ENCODE data around the gene LPP.

Gene LPP

GRCh38 chr3:188663839-188664238 is 509.9 kb downstream of the LPP start:
- Histone ChIP-seq H3K4me1 (ENCODE audit: control insufficient read depth, insufficient read depth, low read length) (peaks cover 31% of the 10 kb centered on the region), H3K9me3 (ENCODE audit: control insufficient read depth, low read length) (no peaks in the 10 kb centered on the region), H3K9ac (ENCODE audit: low read length) (no peak overlapping the region), H3K27me3 (replicated peaks; ENCODE audit: control insufficient read depth, insufficient read depth, low read length) (no peaks in the 10 kb centered on the region), H3K36me3 (ENCODE audit: control insufficient read depth, insufficient read depth, low read length, severe bottlenecking) (no peaks in the 10 kb centered on the region), H3K4me3 (ENCODE audit: low read length) (no peak overlapping the region)
- no peak for DNase-seq (ENCODE audit: low read depth)

DNA sequence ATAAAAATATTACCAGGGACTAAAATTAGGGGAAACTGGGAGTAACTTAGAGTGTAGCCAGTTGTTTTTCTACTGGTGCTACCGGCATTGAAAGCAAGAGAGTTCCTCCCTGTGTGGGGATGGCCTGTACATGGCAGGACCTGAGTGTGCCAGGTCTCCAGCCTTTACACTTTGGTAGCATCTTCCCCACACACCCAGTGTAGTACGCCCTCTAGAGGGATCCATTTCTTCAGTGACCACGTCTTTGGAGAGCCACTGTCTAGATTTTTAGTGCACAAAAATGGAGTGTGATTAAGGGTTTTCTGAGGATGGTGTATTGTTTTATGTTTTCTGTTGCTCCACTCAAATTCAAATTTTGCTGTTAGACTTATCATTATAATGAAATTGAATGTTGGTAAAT is 510.8 kb downstream of the LPP start:
- Histone ChIP-seq H3K9ac (ENCODE audit: low read length) (no peak overlapping the region), H3K4me3 (ENCODE audit: low read length) (no peak overlapping the region), H3K9me3 (ENCODE audit: control insufficient read depth, low read length) (no peaks in the 10 kb centered on the region), H3K27me3 (replicated peaks; ENCODE audit: control insufficient read depth, insufficient read depth, low read length) (no peaks in the 10 kb centered on the region), H3K36me3 (ENCODE audit: control insufficient read depth, insufficient read depth, low read length, severe bottlenecking) (no peaks in the 10 kb centered on the region), H3K4me1 (ENCODE audit: control insufficient read depth, insufficient read depth, low read length) (peaks cover 25% of the 10 kb centered on the region)
- DNase-seq (ENCODE audit: low read depth), result no peak

DNA sequence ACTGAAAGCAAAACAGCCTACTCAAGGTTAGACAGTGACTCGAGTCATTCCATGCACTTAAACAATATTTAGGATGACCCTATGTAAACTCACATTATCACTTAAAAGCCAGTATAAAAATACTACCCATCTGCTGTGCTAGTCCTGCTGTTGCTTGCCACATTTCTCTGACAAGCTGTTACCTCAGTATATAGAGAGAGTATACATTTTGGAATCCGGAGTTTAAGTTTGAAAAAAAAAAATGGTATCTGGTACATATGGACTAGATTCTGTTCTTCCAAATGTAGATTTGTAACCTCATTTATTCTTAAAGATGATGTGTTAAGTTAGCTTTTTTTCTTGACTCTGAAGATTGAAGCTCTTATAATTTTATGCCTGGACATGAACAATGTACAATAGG is 514.0 kb downstream of the LPP start:
- H3K9ac ChIP-seq (ENCODE audit: low read length), result no peak overlapping the region

DNA sequence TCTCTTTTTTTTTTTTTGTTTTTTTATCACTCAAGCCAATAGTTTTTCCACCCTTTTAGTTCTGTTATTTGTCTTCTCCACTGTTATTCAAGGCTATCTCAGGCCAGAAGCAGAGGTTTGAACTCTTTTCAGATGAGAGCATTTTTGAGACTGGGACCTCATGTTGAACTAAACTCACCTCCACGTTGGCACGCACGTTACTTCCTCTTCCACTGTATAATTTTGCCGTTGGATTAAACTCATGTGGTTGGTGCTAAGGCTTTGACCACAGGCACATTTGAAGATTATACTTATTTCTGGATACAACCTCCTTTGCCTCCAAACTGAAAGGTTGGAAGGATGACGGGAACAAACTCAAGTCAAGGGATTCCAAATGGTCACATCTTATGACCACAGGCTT is 516.5 kb downstream of the LPP start:
- no peaks in the 10 kb centered on the region for H3K36me3 ChIP-seq (ENCODE audit: control insufficient read depth, insufficient read depth, low read length, severe bottlenecking)
- no peaks in the 10 kb centered on the region for H3K27me3 ChIP-seq (replicated peaks; ENCODE audit: control insufficient read depth, insufficient read depth, low read length)
- no peak overlapping the region for H3K9ac ChIP-seq (ENCODE audit: low read length)
- H3K9me3 ChIP-seq (ENCODE audit: control insufficient read depth, low read length), result no peaks in the 10 kb centered on the region
- H3K4me1 ChIP-seq (ENCODE audit: control insufficient read depth, insufficient read depth, low read length), result peaks cover 15% of the 10 kb centered on the region
- DNase-seq (ENCODE audit: low read depth), result no peak
- no peak overlapping the region for H3K4me3 ChIP-seq (ENCODE audit: low read length)

More for the DNA sequence above, 514.0 kb downstream of the LPP start:
- H3K4me3 ChIP-seq (ENCODE audit: low read length), result no peak overlapping the region
- no peaks in the 10 kb centered on the region for H3K9me3 ChIP-seq (ENCODE audit: control insufficient read depth, low read length)
- DNase-seq (ENCODE audit: low read depth), result no peak
- no peaks in the 10 kb centered on the region for H3K27me3 ChIP-seq (replicated peaks; ENCODE audit: control insufficient read depth, insufficient read depth, low read length)
- no peaks in the 10 kb centered on the region for H3K4me1 ChIP-seq (ENCODE audit: control insufficient read depth, insufficient read depth, low read length)
- H3K36me3 ChIP-seq (ENCODE audit: control insufficient read depth, insufficient read depth, low read length, severe bottlenecking), result no peaks in the 10 kb centered on the region

- H3K4me1 ChIP-seq (ENCODE audit: control insufficient read depth, insufficient read depth, low read length), result peaks cover 15% of the 10 kb centered on the region
- H3K4me3 ChIP-seq (ENCODE audit: low read length), result no peak overlapping the region
- no peak overlapping the region for H3K9ac ChIP-seq (ENCODE audit: low read length)
- no peaks in the 10 kb centered on the region for H3K9me3 ChIP-seq (ENCODE audit: control insufficient read depth, low read length)
- no peaks in the 10 kb centered on the region for H3K27me3 ChIP-seq (replicated peaks; ENCODE audit: control insufficient read depth, insufficient read depth, low read length)
- no peak for DNase-seq (ENCODE audit: low read depth)
- H3K36me3 ChIP-seq (ENCODE audit: control insufficient read depth, insufficient read depth, low read length, severe bottlenecking), result no peaks in the 10 kb centered on the region
These were observed 518.0 kb downstream of the LPP start for GRCh38 chr3:188671971-188672370.

- Histone ChIP-seq H3K27me3 (replicated peaks; ENCODE audit: control insufficient read depth, insufficient read depth, low read length) (no peaks in the 10 kb centered on the region), H3K4me1 (ENCODE audit: control insufficient read depth, insufficient read depth, low read length) (peaks cover 15% of the 10 kb centered on the region), H3K9ac (ENCODE audit: low read length) (no peak overlapping the region), H3K36me3 (ENCODE audit: control insufficient read depth, insufficient read depth, low read length, severe bottlenecking) (no peaks in the 10 kb centered on the region), H3K9me3 (ENCODE audit: control insufficient read depth, low read length) (no peaks in the 10 kb centered on the region), H3K4me3 (ENCODE audit: low read length) (no peak overlapping the region)
- no peak for DNase-seq (ENCODE audit: low read depth)
These were observed 518.9 kb downstream of the LPP start for GRCh38 chr3:188672840-188673239.

DNA sequence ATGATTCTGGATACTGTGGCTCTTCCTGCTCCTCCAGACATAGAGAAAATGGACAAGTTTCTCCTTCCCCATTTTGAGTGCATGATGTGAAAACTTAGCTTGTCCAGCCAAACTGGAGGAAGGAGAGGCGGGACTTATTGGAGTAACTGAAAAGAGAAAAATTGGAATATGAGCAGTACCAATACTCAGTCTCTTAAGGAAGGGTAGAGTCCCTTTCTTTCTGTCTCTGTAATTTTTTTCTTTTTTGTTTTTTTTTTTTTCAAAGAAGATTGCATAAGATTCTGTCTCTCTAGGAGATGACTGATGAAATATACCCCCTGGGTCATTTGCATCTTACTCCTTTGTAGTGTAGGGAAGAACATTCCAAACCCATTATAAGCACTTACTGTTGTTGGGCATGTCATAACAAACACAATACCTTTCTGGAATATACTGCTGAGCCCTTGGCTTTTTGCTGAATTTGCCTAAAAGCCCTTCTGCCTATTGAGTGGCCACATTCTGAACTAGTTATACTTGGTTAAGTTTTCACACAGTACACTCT is 519.8 kb downstream of the LPP start:
- Histone ChIP-seq H3K27me3 (replicated peaks; ENCODE audit: control insufficient read depth, insufficient read depth, low read length) (no peaks in the 10 kb centered on the region), H3K9ac (ENCODE audit: low read length) (no peak overlapping the region), H3K4me3 (ENCODE audit: low read length) (no peak overlapping the region), H3K4me1 (ENCODE audit: control insufficient read depth, insufficient read depth, low read length) (peaks cover 15% of the 10 kb centered on the region), H3K9me3 (ENCODE audit: control insufficient read depth, low read length) (no peaks in the 10 kb centered on the region), H3K36me3 (ENCODE audit: control insufficient read depth, insufficient read depth, low read length, severe bottlenecking) (no peaks in the 10 kb centered on the region)
- DNase-seq (ENCODE audit: low read depth), result peak; percentile 93

GRCh38 chr3:188674595-188674994 is 520.6 kb downstream of the LPP start:
- DNase-seq (ENCODE audit: low read depth), result no peak
- Histone ChIP-seq H3K4me3 (ENCODE audit: low read length) (no peak overlapping the region), H3K4me1 (ENCODE audit: control insufficient read depth, insufficient read depth, low read length) (peaks cover 16% of the 10 kb centered on the region), H3K27me3 (replicated peaks; ENCODE audit: control insufficient read depth, insufficient read depth, low read length) (no peaks in the 10 kb centered on the region), H3K9me3 (ENCODE audit: control insufficient read depth, low read length) (no peaks in the 10 kb centered on the region), H3K9ac (ENCODE audit: low read length) (no peak overlapping the region), H3K36me3 (ENCODE audit: control insufficient read depth, insufficient read depth, low read length, severe bottlenecking) (no peaks in the 10 kb centered on the region)

DNA sequence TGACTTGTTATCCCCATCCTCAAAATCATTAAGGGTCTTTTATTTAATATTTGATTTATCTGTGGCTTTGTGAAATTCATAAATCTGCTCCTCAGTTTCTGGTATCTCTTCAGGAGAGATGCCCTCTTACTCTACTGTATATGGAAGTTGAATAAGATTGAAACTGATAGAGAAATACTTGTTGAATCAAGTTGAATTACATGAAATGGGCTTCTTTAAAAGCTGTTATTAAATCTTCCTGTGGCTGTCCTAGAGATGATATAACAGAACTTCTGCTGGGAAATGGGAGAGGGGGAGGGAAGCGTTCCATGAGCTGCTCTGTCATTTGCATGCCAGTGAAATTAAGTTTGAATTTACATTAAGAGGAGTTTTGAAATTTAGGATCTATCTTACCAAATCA is 523.4 kb downstream of the LPP start:
- DNase-seq (ENCODE audit: low read depth), result no peak
- H3K4me3 ChIP-seq (ENCODE audit: low read length), result no peak overlapping the region
- peaks cover 33% of the 10 kb centered on the region for H3K4me1 ChIP-seq (ENCODE audit: control insufficient read depth, insufficient read depth, low read length)
- H3K27me3 ChIP-seq (replicated peaks; ENCODE audit: control insufficient read depth, insufficient read depth, low read length), result no peaks in the 10 kb centered on the region
- H3K9ac ChIP-seq (ENCODE audit: low read length), result no peak overlapping the region
- no peaks in the 10 kb centered on the region for H3K9me3 ChIP-seq (ENCODE audit: control insufficient read depth, low read length)
- no peaks in the 10 kb centered on the region for H3K36me3 ChIP-seq (ENCODE audit: control insufficient read depth, insufficient read depth, low read length, severe bottlenecking)

DNA sequence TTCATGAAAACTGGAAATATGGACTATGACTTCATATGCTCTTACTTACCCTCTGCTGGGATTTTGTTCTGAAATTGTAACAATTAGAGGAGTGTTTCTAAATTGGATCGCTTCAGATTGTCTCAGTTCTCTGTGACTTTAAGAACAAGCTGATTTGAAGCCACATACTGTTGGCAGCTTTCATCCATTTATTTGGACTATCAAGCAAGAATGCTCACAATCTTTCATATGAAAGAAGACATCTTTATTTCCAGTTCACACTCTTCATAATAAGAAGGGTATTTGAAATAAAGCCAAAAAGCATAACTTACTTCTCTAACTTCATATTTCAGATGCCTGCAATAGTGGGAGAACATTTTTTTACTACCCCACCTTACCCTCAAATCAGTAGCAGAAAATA is 526.2 kb downstream of the LPP start:
- Histone ChIP-seq H3K9ac (ENCODE audit: low read length) (peak overlapping the region; percentile 71), H3K36me3 (ENCODE audit: control insufficient read depth, insufficient read depth, low read length, severe bottlenecking) (no peaks in the 10 kb centered on the region), H3K4me3 (ENCODE audit: low read length) (peak overlapping the region; percentile 60), H3K4me1 (ENCODE audit: control insufficient read depth, insufficient read depth, low read length) (peaks cover 34% of the 10 kb centered on the region), H3K9me3 (ENCODE audit: control insufficient read depth, low read length) (no peaks in the 10 kb centered on the region), H3K27me3 (replicated peaks; ENCODE audit: control insufficient read depth, insufficient read depth, low read length) (no peaks in the 10 kb centered on the region)
- DNase-seq (ENCODE audit: low read depth), result peak; percentile 53

DNA sequence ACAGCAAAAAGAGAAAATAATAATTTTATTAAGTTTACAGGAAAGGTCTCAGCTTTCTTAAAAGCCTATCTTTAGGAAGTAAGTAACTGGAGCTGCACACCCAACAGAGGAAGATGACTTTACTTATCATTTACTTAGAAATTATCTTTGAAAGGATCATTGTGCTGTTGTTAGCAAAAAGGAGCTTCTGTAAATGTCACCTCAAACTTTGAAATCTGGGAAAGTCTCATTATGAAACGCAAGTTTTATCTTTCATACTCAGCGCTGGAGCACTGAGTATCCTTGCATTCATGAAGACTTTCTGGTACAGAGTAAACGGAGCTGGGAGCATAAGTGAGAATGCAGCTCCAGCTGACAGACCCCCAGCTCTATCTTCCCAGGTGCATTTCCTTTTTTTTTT is 526.6 kb downstream of the LPP start:
- DNase-seq (ENCODE audit: low read depth), result no peak
- Histone ChIP-seq H3K27me3 (replicated peaks; ENCODE audit: control insufficient read depth, insufficient read depth, low read length) (no peaks in the 10 kb centered on the region), H3K36me3 (ENCODE audit: control insufficient read depth, insufficient read depth, low read length, severe bottlenecking) (no peaks in the 10 kb centered on the region), H3K9ac (ENCODE audit: low read length) (peak overlapping the region; percentile 71), H3K4me3 (ENCODE audit: low read length) (peak overlapping the region; percentile 60), H3K4me1 (ENCODE audit: control insufficient read depth, insufficient read depth, low read length) (peaks cover 34% of the 10 kb centered on the region), H3K9me3 (ENCODE audit: control insufficient read depth, low read length) (no peaks in the 10 kb centered on the region)

DNA sequence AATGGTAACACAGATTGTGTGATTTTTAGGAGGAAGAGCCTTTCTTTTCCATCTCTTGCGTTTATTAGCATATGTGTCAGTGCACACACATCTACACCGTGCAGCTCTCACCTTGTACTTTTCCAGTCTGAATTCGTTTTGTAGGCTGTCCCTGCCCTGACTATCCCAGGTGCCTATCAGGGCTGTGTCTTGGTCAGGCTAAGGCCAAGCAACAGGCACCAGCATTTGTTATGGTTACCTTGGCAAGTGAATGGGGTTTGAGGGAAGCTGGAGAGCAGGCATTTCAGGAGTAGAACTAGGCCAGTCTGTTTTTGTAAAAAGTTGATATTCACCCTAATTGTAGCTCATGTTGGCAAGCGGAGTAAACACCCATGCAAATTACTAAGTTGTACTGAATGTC is 528.4 kb downstream of the LPP start:
- Histone ChIP-seq H3K4me3 (ENCODE audit: low read length) (peak overlapping the region; percentile 49), H3K4me1 (ENCODE audit: control insufficient read depth, insufficient read depth, low read length) (peaks cover 37% of the 10 kb centered on the region), H3K36me3 (ENCODE audit: control insufficient read depth, insufficient read depth, low read length, severe bottlenecking) (no peaks in the 10 kb centered on the region), H3K27me3 (replicated peaks; ENCODE audit: control insufficient read depth, insufficient read depth, low read length) (no peaks in the 10 kb centered on the region), H3K9ac (ENCODE audit: low read length) (peak overlapping the region; percentile 66), H3K9me3 (ENCODE audit: control insufficient read depth, low read length) (no peaks in the 10 kb centered on the region)
- DNase-seq (ENCODE audit: low read depth), result no peak
